ENCODE measurements around the gene ADAMTS17. TPM values are rescaled to one million over a fixed set of nuclear protein-coding genes. Genes with fewer than 3 reads are reported as not detected.

Gene ADAMTS17
- total RNA-seq, 1 donor from 2014 or later: 1.5 TPM

- TF ChIP-seq CTCF (IDR thresholded peaks at IDR 0.05): no peak
- Mint-ChIP-seq H3K27ac (ENCODE audit: unreplicated experiment) (no peak overlapping the region), H3K36me3 (ENCODE audit: unreplicated experiment) (no peaks in the 10 kb centered on the region), H3K4me1 (ENCODE audit: unreplicated experiment) (no peaks in the 10 kb centered on the region), H3K9me3 (ENCODE audit: unreplicated experiment) (peaks cover 3% of the 10 kb centered on the region), H3K27me3 (ENCODE audit: unreplicated experiment) (no peaks in the 10 kb centered on the region), H3K4me3 (ENCODE audit: unreplicated experiment) (no peak overlapping the region)
- no peak for DNase-seq (ENCODE audit: extremely low spot score, unreplicated experiment)
These were observed 117.3 kb downstream of the ADAMTS17 start for GRCh38 chr15:100224206-100225185.

DNA sequence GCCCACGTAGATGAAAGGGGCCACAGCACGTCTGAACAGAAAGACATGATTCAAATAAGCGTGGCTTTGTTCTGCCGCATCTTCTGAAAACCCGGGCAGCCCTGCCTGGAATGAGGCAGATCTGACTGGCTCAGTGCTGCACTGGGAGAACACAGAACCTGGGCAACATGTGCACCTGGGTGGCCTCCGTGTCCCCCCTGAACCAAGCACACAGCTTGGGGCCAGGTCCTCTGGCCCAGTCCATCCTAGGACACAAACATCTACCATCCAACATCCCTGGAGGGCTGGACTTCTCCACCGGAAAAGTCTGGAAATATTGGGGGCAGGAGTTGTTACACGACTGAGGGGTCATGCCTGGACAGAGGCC is 119.4 kb downstream of the ADAMTS17 start:
- Mint-ChIP-seq H3K4me1 (ENCODE audit: unreplicated experiment) (no peaks in the 10 kb centered on the region), H3K36me3 (ENCODE audit: unreplicated experiment) (no peaks in the 10 kb centered on the region), H3K9me3 (ENCODE audit: unreplicated experiment) (no peaks in the 10 kb centered on the region), H3K27ac (ENCODE audit: unreplicated experiment) (no peak overlapping the region), H3K27me3 (ENCODE audit: unreplicated experiment) (no peaks in the 10 kb centered on the region), H3K4me3 (ENCODE audit: unreplicated experiment) (no peak overlapping the region)
- no peak for TF ChIP-seq CTCF (IDR thresholded peaks at IDR 0.05)
- DNase-seq (ENCODE audit: extremely low spot score, unreplicated experiment): no peak

GRCh38 chr15:100221471-100222348 is 120.1 kb downstream of the ADAMTS17 start:
- H3K4me1 Mint-ChIP-seq (ENCODE audit: unreplicated experiment): no peaks in the 10 kb centered on the region
- H3K36me3 Mint-ChIP-seq (ENCODE audit: unreplicated experiment): no peaks in the 10 kb centered on the region
- H3K4me3 Mint-ChIP-seq (ENCODE audit: unreplicated experiment): no peak overlapping the region
- H3K27me3 Mint-ChIP-seq (ENCODE audit: unreplicated experiment): no peaks in the 10 kb centered on the region
- no peak for TF ChIP-seq CTCF (IDR thresholded peaks at IDR 0.05)
- H3K9me3 Mint-ChIP-seq (ENCODE audit: unreplicated experiment): no peaks in the 10 kb centered on the region
- no peak overlapping the region for H3K27ac Mint-ChIP-seq (ENCODE audit: unreplicated experiment)
- DNase-seq (ENCODE audit: extremely low spot score, unreplicated experiment): no peak

GRCh38 chr15:100220058-100220768 is 121.6 kb downstream of the ADAMTS17 start:
- no peaks in the 10 kb centered on the region for H3K9me3 Mint-ChIP-seq (ENCODE audit: unreplicated experiment)
- no peaks in the 10 kb centered on the region for H3K4me1 Mint-ChIP-seq (ENCODE audit: unreplicated experiment)
- H3K27ac Mint-ChIP-seq (ENCODE audit: unreplicated experiment): no peak overlapping the region
- H3K27me3 Mint-ChIP-seq (ENCODE audit: unreplicated experiment): no peaks in the 10 kb centered on the region
- no peak overlapping the region for H3K4me3 Mint-ChIP-seq (ENCODE audit: unreplicated experiment)
- no peak for TF ChIP-seq CTCF (IDR thresholded peaks at IDR 0.05)
- no peaks in the 10 kb centered on the region for H3K36me3 Mint-ChIP-seq (ENCODE audit: unreplicated experiment)
- DNase-seq (ENCODE audit: extremely low spot score, unreplicated experiment): no peak

All from osteocyte (in vitro differentiated cells).